CD4-positive, alpha-beta T cell treated with Interleukin-10 for 1 hour (primary cell): Measurements from ENCODE around the gene ATF2.
"Not testable (repeated sequence)": the region's sequence is repeated elsewhere in the genome, so short reads cannot be mapped to it uniquely, and the experiment has no call there.

Source experiments
- DNase-seq: peaks from one replicate; pipeline ENCODE4 v3.0.0-alpha.2; 2020

Gene ATF2

DNA sequence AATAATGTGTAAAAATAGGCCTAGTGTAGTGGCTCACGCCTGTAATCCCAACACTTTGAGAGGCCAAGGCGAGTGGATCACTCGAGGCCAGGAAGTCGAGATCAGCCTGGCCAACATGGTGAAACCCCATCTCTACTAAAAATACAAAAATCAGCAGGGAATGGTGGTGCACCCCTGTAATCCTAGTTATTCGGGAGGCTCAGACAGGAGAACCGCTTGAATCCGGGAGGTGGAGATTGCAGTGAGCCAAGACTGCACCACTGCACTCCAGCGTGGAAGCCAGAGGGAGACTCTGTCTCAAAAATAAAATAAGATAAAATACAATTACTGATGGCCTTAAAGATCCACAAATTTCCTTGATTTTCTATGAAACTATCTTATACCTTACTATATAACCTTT lies 3.8 kb downstream of the ATF2 start:
- DNase-seq = no peak

DNA sequence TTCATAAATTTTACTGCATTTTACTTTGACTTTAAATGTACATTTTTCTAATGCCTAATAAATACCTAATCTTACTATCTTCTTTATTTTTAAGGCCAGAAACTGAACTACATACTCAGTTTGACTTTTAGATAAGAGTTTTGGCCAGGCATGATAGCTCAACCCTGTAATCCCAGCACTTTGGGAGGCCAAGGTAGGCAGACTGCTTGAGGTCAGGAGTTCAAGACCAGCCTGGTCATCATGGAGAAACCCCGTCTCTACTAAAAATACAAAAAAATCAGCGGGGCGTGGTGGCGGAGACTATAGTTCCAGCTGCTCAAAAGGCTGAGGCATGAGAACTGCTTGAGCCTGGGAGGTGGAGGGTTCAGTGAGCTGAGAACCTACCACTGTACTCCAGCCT lies 9.1 kb downstream of the ATF2 start:
- no peak for DNase-seq

DNA sequence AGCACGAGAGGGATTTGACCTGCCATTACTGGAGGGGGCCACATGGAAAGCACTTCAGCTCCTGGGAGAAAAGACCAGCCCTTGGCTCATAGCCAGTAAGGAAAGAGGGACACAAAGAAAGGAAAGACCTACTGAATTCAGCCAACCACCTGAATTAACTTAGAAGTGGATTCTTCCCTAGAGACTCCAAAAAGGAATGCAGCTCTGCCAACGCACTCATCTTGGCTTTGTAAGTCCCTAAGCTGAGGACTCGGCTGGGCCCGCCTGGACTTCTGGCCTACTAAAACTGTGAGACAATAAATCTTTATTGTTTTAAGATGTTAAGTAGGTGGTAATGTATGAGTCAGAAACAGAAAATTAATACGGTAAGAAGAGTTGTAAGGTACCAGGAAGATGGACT lies 11.5 kb downstream of the ATF2 start:
- DNase-seq = no peak

DNA sequence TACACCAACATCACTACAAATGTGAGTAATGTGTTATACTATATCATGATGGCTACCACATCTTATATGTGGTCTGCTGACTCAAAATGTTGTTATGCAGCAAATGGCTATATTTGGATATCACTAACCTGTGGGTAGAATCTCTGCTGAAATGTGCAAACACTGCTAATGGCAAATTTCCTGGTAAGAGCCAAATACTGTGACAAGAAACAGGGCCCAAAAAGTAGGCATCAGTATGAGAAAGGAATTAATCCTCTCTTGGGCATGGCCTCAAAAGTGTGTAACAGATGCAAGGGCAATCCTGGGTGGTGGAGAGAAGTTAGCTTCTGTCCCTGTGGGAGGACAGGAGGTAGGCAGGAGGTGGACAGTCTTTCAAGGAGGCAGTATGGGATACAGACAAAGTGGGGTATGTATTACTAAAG lies 13.3 kb downstream of the ATF2 start:
- no peak for DNase-seq

DNA sequence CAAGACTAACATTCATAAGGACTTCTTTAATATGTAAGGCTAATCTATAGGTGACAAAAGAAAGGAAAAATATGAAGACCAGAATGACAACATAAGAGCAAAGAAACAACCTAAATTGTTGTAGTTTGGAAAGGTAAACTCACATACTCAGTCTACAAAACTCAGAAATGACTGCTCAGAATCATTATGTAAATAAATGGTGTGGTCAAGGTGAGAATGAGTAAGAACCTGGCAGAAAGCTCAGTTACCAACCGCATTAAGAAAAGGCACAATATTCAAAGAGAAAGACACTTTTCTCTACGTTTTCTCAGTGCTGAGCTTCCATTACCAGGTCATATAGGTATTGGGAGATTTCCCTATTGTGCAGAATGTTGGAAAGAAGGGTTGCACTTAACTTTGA lies 15.8 kb downstream of the ATF2 start:
- DNase-seq = no peak

DNA sequence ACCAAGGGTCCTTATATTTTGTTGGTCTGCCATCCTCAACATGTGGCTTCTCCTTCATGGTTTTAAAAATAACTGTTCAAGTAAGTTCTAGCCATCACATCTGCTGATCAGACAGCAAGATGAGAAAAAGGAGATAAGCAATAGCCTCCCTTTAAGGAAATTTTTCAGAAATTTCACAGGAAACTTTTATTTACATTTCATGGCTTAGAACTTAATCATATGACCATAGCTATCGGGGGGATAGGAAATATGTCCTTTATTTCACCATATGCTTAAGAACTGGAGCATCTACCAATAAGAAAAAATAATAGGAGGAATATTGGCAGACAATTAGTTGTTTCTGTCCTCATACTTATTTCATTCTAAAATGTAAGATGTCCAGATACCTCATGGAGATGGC lies 16.2 kb downstream of the ATF2 start:
- DNase-seq = no peak

DNA sequence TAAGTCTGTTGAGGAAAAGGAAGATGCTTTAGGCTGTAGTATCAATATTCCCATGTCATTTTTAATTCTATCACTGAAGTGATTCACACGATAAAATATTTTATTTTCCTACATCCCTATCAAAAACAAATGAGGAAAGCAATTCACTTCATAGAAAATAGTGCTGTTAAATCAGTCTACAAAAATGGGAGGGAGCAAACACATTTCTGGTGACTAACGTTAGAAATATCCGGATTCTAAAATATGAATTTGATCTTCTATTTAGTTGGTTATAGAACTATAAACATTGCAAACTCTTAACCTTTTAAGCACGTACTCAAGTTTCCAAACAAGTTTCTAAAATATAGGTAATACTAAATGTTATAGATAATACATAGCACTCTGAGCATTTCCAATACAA lies 20.8 kb downstream of the ATF2 start:
- DNase-seq = no peak

DNA sequence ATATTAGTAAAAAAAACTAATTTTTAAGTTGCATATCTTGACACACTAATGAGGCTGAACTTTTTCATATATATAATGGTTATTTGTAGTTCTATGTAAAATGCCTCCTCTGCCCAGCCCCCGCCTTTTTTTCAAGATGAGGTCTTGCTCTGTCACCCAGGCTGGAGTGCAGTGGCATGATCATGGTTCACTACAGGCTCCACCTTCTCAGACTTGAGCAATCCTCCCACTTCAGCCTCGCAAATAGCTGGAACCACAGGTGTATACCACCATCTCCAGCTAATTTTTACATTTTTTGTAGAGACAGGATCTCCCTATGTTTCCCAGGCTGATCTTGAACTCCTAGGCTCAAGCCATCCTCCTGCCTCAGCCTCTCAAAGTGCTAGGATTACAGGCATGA lies 24.3 kb downstream of the ATF2 start:
- DNase-seq = no peak

DNA sequence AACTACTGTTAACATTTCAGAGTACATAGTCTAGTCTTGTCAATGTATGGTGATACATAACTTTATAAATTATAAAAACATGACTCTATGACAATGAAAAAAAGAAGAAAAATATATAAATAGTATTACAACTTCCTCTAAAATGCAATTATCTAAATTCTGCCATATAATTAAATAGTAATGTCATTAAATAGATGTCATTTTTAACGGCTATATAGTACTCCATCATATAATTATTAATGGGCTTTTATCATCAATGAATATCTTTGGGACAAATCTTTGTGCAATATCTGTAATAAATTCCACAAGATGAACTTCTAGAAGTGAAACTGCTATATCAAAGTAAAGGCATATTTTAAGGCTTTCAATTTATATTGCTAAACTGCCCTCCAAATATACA lies 24.8 kb downstream of the ATF2 start:
- no peak for DNase-seq

DNA sequence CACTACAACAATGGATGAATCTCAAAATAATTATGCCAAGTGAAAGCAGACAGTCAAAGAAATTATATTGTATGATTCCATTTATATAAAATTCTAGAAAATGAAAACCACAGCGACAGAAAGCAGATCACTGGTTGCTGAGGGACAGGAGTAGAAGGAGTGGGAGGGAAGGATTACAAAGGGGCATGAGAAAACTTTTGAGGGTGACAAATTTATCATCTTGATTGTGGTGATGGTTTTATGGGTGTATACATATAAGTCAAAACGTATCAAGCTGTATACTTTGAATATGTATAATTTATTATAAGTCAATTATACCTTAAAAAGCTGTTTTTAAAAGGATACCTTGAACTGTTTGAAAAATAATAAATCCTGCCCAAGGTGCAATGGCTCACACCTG lies 27.7 kb downstream of the ATF2 start:
- no peak for DNase-seq

DNA sequence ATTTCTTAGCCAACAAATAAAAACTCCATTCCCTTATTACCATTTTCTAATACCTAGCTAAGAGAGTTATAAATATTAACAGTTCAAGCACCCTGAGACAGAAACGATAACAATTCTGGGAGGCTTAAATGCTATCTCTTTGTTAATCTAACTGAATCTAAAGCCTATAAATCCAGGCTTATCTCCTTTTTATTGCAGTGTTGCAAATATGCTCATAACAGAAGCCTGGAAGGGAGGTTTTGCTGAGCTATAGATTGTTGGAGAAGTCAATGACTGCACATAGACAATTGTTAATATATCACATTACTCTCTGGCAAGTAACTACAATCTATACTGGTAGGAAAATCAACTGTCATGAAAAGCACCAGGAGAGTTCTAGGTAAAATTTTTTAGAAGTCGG lies 30.2 kb downstream of the ATF2 start:
- no peak for DNase-seq

DNA sequence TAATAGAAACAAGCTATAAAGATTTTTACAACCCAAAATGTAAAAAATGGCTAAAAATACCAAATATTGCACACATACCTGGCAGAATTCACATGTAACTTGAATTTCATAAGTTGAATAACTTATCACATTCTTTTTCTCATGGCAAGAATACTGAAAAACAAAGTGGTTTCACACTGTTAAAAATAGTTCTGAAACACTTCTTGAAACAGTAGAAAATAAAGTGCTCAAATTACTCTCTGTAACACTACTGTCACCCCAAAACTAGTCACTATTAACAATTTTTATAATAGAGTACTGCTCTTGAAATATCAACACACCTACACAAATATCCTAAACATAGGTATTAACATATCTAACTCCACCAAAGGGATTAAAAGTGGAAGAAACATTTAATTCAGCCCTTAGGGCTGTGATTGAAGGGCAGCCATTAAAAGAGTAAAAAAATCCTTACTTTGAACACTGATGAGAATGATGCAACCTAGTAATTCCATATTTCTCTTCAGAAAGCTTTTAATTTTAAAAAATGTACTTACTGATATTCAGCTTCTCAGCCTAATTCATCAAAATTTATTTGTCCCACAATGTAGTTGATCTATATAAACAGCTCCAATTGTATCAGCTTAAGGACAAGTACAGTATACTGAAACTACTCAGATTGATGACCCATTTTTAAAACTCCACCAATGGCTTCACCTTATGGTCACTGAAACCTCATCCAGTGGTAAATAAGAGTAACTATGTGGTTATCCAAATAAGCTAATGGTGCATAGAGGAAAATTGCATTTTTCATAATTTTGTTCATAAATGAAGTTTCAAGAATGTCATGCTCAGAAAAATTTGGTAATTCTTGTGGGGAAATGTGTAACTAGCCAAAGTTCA lies 31.4 kb downstream of the ATF2 start:
- DNase-seq = no peak

DNA sequence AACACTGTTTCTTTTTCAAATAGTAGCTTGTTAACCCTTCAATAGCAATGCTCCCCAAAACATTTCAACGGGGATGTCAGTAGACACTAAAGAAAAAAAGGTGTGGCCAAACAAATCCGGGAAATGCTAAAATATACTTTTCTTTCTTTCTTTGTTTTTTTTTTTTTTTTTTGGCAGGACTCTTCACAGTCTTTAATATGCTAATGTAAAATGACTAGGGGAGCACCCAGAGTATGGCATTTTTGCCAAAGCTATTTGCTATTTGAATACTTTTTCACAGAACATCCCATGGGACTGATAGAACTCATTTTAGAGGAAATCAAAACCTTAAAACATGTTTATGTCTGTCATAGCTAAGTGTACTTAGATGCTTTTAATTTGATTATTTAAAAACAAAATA lies 32.1 kb downstream of the ATF2 start:
- no peak for DNase-seq

DNA sequence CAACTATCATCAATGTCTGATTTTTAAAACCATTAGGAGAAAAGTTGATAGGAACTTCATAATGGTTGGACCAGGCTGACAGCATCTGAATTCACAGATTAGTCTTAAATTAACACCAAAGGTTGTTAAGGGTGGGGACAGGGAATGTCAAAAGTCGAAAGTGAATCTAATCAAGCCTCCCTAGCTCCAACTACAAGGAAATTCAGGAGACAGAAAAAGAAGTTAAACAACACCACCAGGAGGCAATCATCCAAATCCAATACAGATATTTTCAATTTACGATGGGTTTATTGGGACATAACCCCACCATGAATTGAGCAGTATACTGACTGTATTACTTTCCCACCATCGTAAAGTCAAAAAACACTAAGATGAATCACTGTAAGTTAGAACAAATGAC lies 32.8 kb downstream of the ATF2 start:
- no peak for DNase-seq

DNA sequence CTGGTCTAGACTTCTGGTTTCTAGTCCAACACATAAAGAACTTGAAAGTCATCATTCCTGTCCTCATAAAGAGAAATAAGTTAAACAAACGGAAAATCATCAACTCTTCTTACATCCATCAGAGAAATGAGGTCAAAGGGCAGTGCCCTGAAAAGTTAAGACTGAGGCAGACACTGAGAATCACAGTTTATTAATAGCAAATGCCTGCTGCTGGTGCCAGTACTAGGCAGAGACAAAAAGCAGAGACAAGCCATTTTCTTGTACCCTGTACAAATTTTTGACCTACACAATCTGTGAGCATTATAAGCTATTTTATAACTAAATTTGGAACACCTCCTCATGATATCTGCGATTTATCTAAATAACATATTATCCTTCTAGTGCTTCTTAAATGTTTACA lies 36.8 kb downstream of the ATF2 start:
- no peak for DNase-seq

DNA sequence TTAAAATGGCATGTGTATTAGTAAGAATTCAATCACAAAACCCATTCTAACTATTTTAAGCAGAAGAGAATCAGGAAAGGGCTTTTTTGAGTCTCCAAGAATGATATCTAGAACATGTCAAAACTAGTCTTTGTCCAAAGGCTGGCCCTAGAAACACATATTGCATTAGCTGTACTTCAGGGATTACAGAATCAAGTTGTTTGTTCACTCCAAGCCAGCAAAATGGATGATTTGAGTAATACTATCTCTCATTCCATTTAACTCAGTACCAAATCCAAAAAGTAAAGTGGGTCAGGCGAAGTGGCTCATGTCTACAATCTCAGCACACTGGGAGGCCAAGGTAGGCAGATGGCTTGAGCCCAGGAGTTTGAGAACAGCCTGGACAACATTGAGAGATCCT lies 41.3 kb downstream of the ATF2 start:
- no peak for DNase-seq

DNA sequence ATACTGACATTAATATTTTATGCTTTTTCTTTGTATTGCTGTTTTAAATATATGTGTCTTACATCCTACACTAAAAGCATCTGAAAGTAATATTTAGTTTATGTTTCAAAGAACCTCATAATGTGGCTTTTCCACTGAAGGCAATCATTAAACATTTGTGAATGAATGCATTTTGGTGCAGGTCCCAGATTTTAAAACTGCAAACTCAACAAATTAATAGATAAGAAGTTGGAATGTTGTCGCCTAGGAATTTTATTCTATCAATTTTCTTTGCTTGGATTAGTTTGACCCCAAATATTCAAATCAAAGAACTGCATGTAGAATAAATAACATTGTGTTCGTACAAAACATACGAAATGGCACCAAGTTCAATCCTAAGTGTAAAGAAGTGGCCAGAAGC lies 44.7 kb downstream of the ATF2 start:
- no peak for DNase-seq

DNA sequence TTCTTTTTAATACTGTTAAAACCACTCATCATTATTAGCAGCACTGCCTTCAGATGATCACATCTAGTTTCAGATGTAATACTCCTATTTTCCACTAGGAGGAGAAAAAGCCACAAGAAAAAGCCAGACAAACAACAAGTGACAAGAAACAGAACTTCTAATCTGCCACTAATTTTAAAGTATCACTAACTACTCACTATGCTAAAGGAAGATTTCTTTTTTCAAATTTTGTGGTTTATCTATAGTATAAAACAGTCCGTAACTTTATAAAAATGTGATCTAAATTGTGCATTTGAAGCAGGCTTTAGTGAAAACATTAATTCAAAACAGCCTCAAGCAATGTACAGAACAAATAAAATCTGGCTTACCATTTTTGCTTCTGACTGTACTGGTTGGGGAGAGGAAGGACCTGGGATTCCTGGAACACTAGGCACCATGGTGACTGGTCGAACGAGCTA lies 56.8 kb downstream of the ATF2 start:
- DNase-seq = peak; percentile 62

DNA sequence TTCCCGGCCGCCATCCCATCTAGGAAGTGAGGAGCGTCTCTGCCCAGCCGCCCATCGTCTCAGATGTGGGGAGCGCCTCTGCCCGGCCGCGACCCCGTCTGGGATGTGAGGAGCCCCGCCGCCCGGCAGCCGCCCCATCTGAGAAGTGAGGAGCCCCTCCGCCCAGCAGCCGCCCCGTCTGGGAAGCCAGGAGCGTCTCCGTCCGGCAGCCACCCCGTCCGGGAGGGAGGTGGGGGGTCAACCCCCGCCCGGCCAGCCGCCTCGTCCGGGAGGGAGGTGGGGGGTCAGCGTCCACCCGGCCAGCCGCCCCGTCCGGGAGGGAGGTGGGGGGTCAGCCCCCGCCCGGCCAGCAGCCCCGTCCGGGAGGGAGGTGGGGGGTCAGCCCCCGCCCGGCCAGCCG lies 59.9 kb downstream of the ATF2 start:
- not testable (repeated sequence) for DNase-seq

DNA sequence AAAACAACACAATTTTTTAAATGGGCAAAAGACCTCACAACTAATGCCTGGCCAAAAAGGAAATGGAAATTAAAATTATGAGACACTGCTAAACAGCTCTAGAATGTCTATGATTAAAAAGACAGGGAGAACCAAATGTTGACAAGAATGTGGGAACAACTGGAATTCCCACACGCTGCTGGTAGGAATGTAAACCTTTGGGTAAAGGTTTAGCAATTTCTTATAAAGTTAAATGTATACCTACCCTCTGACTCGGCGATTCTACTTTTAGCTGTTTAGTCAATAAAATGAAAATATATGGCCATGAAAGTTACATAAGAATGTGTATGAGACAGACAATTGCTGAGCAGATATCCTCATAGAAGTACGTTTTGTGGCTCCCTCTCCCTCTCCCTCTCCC lies 60.9 kb downstream of the ATF2 start:
- no peak for DNase-seq

DNA sequence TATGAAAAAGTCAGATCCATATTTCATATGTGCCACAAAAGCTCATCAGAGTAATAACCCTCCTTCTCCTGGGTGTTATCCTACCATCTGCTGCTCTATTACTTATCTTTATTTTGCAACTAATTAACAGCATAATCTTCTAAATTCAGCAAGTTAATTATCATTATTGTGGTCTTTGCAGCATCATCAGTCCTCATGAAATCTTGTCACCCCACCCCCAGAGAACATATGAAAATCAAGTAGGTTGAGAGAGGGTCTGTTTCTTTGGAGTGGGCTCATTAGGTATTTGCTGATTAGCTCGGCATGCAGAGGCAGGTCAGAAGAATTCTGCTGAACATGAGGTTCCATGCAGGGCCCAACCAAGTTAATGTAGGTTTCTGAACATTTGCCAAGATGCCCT lies 64.8 kb downstream of the ATF2 start:
- no peak for DNase-seq

DNA sequence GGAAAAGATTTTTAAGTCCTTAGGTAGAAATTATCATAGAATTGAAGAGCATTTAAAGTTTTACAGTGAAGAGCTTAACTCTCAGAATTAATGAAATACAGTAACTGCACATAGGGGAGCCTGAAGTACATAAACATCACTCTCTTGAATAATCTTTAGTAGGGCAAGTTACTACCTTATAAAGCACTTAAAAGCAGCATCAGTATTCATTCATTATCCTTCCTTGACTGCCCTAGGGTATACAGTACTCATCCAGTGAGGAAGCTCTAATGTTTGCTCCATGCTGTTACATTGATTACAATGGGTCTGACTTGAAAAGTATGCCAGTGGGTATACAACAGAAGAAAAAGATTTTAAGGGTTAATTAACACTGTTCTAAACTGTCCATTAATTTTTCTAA lies 66.5 kb downstream of the ATF2 start:
- DNase-seq = no peak

DNA sequence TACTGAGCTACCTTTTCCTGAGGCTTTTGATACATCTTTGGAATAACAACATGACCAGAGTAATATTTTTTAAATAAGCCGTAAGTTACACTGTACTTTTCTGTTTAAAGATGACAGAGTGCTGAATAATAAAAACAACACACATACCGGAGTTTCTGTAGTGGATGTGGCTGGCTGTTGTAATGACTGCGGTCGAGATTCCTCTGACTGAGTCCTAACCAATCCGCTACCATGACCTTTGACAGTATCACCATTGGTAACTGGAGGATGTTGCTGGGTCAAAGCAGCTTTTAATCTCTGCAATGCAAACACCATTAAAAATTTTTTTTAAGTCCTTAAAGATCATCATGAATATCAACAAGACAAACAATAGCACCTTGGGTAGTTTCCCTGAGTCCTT lies 70.7 kb downstream of the ATF2 start:
- no peak for DNase-seq

DNA sequence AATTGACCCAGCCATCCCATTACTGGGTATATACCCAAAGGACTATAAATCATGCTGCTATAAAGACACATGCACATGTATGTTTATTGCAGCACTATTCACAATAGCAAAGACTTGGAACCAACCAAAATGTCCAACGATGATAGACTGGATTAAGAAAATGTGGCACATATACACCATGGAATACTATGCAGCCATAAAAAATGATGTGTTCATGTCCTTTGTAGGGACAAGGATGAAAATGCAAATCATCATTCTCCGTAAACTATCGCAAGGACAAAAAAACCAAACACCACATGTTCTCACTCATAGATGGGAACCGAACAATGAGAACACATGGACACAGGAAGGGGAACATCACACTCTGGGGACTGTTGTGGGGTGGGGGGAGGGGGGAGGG lies 83.9 kb downstream of the ATF2 start:
- DNase-seq = not testable (repeated sequence)

DNA sequence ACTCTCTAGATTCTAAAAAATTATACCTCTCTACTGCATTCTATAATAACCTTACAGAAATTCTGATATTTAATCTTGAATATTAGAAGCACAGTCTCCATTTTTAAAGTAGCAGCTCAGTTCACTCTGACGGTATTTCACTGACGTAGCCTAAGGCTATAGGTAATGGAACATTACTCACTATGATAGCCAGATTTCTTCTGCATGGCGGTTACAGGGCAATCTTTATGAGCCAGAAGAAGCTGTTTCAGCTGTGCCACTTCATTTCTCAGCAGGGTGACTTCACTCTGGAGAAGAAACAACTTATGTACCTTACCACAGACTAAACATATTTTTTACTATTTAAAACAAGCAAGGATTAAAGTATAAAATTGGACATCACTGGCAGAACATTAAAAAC lies 87.5 kb downstream of the ATF2 start:
- no peak for DNase-seq
